VCaP (cell line): ENCODE measurements around the gene VEZF1.
A peak's percentile ranks its signal among the peaks of the same experiment; 100 is the strongest.

ENCODE experiments used
- H3K27ac ChIP-seq: fragments of 450-650 bp; 2 replicates; pipeline ENCODE4 v1.5.1; 2017
- CTCF ChIP-seq: fragments of 450-650 bp; conservative IDR thresholded peaks from 2 replicates; pipeline ENCODE4 v1.5.1; 2017; ENCODE audit warnings: mild to moderate bottlenecking, moderate library complexity

The VEZF1 gene

GRCh38 chr17:58002973-58003372 lies 14.9 kb upstream of the VEZF1 start:
- TF ChIP-seq CTCF = no peak
- peak overlapping the region; percentile 99; the same call in 1 of the 2 replicates for H3K27ac ChIP-seq

GRCh38 chr17:58002154-58002948 lies 14.3 kb upstream of the VEZF1 start:
- TF ChIP-seq CTCF = no peak
- H3K27ac ChIP-seq = peak overlapping the region; percentile 19; the same call in 1 of the 2 replicates

GRCh38 chr17:58001461-58002124 lies 13.5 kb upstream of the VEZF1 start:
- TF ChIP-seq CTCF = no peak
- peak overlapping the region; percentile 19; the same call in 1 of the 2 replicates for H3K27ac ChIP-seq

GRCh38 chr17:57999496-58000017 lies 11.5 kb upstream of the VEZF1 start:
- no peak overlapping the region for H3K27ac ChIP-seq
- TF ChIP-seq CTCF = peak; percentile 84

GRCh38 chr17:57999010-57999495 lies 11.0 kb upstream of the VEZF1 start:
- TF ChIP-seq CTCF = no peak
- no peak overlapping the region for H3K27ac ChIP-seq

- H3K27ac ChIP-seq = no peak overlapping the region
- TF ChIP-seq CTCF = no peak
Observed at GRCh38 chr17:57997085-57997809, 9.2 kb upstream of the VEZF1 start.
